ENCODE measurements around the gene IFT122.

Gene IFT122

GRCh38 chr3:129526121-129526900 lies 86.3 kb downstream of the IFT122 start:
- H3K4me1 ChIP-seq: no peaks in the 10 kb centered on the region
- no peaks in the 10 kb centered on the region for H3K79me2 ChIP-seq
- H3K9ac ChIP-seq: no peak overlapping the region
- H3K4me2 ChIP-seq (ENCODE audit: low read length): no peak overlapping the region
- H3K9me3 ChIP-seq (ENCODE audit: control insufficient read depth, low read length): no peaks in the 10 kb centered on the region
- H3K27me3 ChIP-seq (ENCODE audit: control insufficient read depth, insufficient read depth, low read length): no peaks in the 10 kb centered on the region
- H3K27ac ChIP-seq: no peak overlapping the region
- H3K36me3 ChIP-seq (ENCODE audit: control insufficient read depth, insufficient read depth, low read length): no peaks in the 10 kb centered on the region
- no peak overlapping the region for H2AFZ ChIP-seq
- TF ChIP-seq, protein P1, sequence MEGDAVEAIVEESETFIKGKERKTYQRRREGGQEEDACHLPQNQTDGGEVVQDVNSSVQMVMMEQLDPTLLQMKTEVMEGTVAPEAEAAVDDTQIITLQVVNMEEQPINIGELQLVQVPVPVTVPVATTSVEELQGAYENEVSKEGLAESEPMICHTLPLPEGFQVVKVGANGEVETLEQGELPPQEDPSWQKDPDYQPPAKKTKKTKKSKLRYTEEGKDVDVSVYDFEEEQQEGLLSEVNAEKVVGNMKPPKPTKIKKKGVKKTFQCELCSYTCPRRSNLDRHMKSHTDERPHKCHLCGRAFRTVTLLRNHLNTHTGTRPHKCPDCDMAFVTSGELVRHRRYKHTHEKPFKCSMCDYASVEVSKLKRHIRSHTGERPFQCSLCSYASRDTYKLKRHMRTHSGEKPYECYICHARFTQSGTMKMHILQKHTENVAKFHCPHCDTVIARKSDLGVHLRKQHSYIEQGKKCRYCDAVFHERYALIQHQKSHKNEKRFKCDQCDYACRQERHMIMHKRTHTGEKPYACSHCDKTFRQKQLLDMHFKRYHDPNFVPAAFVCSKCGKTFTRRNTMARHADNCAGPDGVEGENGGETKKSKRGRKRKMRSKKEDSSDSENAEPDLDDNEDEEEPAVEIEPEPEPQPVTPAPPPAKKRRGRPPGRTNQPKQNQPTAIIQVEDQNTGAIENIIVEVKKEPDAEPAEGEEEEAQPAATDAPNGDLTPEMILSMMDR (IDR thresholded peaks at IDR 0.05): no peak
- H3K4me3 ChIP-seq (ENCODE audit: low read depth, low read length): no peak overlapping the region

GRCh38 chr3:129527262-129527661 lies 87.2 kb downstream of the IFT122 start:
- H3K27ac ChIP-seq: no peak overlapping the region
- TF ChIP-seq, protein P1 (IDR thresholded peaks at IDR 0.05): no peak
- no peaks in the 10 kb centered on the region for H3K79me2 ChIP-seq

DNA sequence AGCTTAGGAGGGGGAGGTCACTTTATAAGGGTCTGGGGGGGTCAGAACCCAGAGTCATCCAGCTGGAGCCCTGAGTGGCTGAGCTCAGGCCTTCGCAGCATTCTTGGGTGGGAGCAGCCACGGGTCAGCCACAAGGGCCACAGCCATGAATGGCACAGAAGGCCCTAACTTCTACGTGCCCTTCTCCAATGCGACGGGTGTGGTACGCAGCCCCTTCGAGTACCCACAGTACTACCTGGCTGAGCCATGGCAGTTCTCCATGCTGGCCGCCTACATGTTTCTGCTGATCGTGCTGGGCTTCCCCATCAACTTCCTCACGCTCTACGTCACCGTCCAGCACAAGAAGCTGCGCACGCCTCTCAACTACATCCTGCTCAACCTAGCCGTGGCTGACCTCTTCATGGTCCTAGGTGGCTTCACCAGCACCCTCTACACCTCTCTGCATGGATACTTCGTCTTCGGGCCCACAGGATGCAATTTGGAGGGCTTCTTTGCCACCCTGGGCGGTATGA lies 88.6 kb downstream of the IFT122 start, which contains the start of gene RHO:
Gene RHO, plus strand, starts transcription at position 51 of the 512 bp plus-strand sequence. Its CDS starts 95 bp downstream, at position 146.
- no peak within 1 kb of the TSS for H3K4me3 ChIP-seq (ENCODE audit: low read depth, low read length)

More at GRCh38 chr3:129527262-129527661, 87.2 kb downstream of the IFT122 start:
- Histone ChIP-seq H3K9ac (no peak overlapping the region), H3K9me3 (ENCODE audit: control insufficient read depth, low read length) (no peaks in the 10 kb centered on the region), H3K36me3 (ENCODE audit: control insufficient read depth, insufficient read depth, low read length) (no peaks in the 10 kb centered on the region), H3K4me3 (ENCODE audit: low read depth, low read length) (no peak overlapping the region), H3K4me1 (no peaks in the 10 kb centered on the region), H2AFZ (no peak overlapping the region), H3K4me2 (ENCODE audit: low read length) (no peak overlapping the region), H3K27me3 (ENCODE audit: control insufficient read depth, insufficient read depth, low read length) (no peaks in the 10 kb centered on the region)

DNA sequence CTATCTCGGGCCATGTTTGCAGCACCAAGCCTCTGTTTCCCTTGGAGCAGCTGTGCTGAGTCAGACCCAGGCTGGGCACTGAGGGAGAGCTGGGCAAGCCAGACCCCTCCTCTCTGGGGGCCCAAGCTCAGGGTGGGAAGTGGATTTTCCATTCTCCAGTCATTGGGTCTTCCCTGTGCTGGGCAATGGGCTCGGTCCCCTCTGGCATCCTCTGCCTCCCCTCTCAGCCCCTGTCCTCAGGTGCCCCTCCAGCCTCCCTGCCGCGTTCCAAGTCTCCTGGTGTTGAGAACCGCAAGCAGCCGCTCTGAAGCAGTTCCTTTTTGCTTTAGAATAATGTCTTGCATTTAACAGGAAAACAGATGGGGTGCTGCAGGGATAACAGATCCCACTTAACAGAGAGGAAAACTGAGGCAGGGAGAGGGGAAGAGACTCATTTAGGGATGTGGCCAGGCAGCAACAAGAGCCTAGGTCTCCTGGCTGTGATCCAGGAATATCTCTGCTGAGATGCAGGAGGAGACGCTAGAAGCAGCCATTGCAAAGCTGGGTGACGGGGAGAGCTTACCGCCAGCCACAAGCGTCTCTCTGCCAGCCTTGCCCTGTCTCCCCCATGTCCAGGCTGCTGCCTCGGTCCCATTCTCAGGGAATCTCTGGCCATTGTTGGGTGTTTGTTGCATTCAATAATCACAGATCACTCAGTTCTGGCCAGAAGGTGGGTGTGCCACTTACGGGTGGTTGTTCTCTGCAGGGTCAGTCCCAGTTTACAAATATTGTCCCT lies 89.6 kb downstream of the IFT122 start:
- H3K9ac ChIP-seq: no peak overlapping the region
- H3K79me2 ChIP-seq: no peaks in the 10 kb centered on the region
- H3K36me3 ChIP-seq (ENCODE audit: control insufficient read depth, insufficient read depth, low read length): no peaks in the 10 kb centered on the region
- H3K4me1 ChIP-seq: peaks cover 5% of the 10 kb centered on the region
- no peak overlapping the region for H3K27ac ChIP-seq
- no peaks in the 10 kb centered on the region for H3K9me3 ChIP-seq (ENCODE audit: control insufficient read depth, low read length)
- no peak overlapping the region for H2AFZ ChIP-seq
- TF ChIP-seq, protein P1 (IDR thresholded peaks at IDR 0.05): no peak
- H3K4me2 ChIP-seq (ENCODE audit: low read length): no peak overlapping the region
- no peak overlapping the region for H3K4me3 ChIP-seq (ENCODE audit: low read depth, low read length)
- no peaks in the 10 kb centered on the region for H3K27me3 ChIP-seq (ENCODE audit: control insufficient read depth, insufficient read depth, low read length)

More for the DNA sequence above, 88.6 kb downstream of the IFT122 start, which contains the start of gene RHO:
- no peaks in the 10 kb centered on the region for H3K27me3 ChIP-seq (ENCODE audit: control insufficient read depth, insufficient read depth, low read length)
- TF ChIP-seq, protein P1 (IDR thresholded peaks at IDR 0.05): no peak
- no peaks in the 10 kb centered on the region for H3K9me3 ChIP-seq (ENCODE audit: control insufficient read depth, low read length)
- no peak within 1 kb of the TSS for H3K4me2 ChIP-seq (ENCODE audit: low read length)
- no peak within 1 kb of the TSS for H2AFZ ChIP-seq
- no peak within 1 kb of the TSS for H3K9ac ChIP-seq
- no peaks in the 10 kb centered on the region for H3K36me3 ChIP-seq (ENCODE audit: control insufficient read depth, insufficient read depth, low read length)
- no peaks in the 10 kb centered on the region for H3K79me2 ChIP-seq
- no peaks in the 10 kb centered on the region for H3K4me1 ChIP-seq
- H3K27ac ChIP-seq: no peak within 1 kb of the TSS

Data from parathyroid adenoma (tissue), 2 donors.